HEK293 (cell line): ENCODE results near the gene SUMO1.

Source experiments
- CTCF ChIA-PET: fragments of 350-600 bp; formaldehyde crosslinking; extraction: SDS; loops from one replicate; lab custom pipeline; 2021; ENCODE audit warnings: antibody characterized with exemption; lab: Yijun Ruan, JAX
- POLR2A ChIA-PET: fragments of 300-600 bp; formaldehyde crosslinking; extraction: SDS; loops from one replicate; lab custom pipeline; 2020; ENCODE audit warnings: antibody characterized with exemption, inconsistent platforms; lab: Yijun Ruan, JAX
- H3K27ac ChIP-seq: fragments of 200-500 bp; sonication (Bioruptor generic); 2 replicates; pipeline ENCODE4 v1.5.1; 2014; ENCODE audit warnings: low read depth, low read length, control low read depth, inconsistent platforms; ENCODE audit errors: extremely low read depth
- H3K36me3 ChIP-seq, 2 experiments: fragments of 200-500 bp in 1 of 2; sonication (Bioruptor generic) in 1 of 2; 1 replicate in 1 of 2; 2 replicates in 1 of 2; pipeline ENCODE4 v1.5.1; 2014 to 2017; ENCODE audit warnings: inconsistent platforms in 2 of 2, low read length in 2 of 2; ENCODE audit not compliant: control insufficient read depth in 2 of 2, insufficient read depth in 1 of 2
- H3K4me1 ChIP-seq: fragments of 200-500 bp; sonication (Bioruptor generic); 2 replicates; pipeline ENCODE4 v1.5.1; 2014; ENCODE audit warnings: mild to moderate bottlenecking, low read length, inconsistent platforms; ENCODE audit not compliant: control insufficient read depth, insufficient read depth
- H3K4me3 ChIP-seq: 2 replicates; pipeline ENCODE4 v1.5.1; 2011; ENCODE audit warnings: low read depth, mild to moderate bottlenecking, control low read depth, low read length, moderate library complexity
- H3K9me3 ChIP-seq: fragments of 200-500 bp; sonication (Bioruptor generic); 2 replicates; pipeline ENCODE4 v1.5.1; 2014; ENCODE audit warnings: low read depth, low read length, inconsistent platforms; ENCODE audit not compliant: control insufficient read depth, insufficient read depth
- HOXA7 ChIP-seq: sonication (generic); formaldehyde crosslinking; IDR thresholded peaks from 2 replicates; pipeline ENCODE4 v1.8.1; 2022; ENCODE audit warnings: missing genetic modification reagents, borderline replicate concordance
- SP3 ChIP-seq: fragments of 450-650 bp; formaldehyde crosslinking; IDR thresholded peaks from 2 replicates; pipeline ENCODE4 v1.5.1; 2016; ENCODE audit warnings: missing biosample characterization, missing genetic modification characterization
- ZNF114 ChIP-seq: fragments of 450-650 bp; formaldehyde crosslinking; IDR thresholded peaks from 2 replicates; pipeline ENCODE4 v1.5.0; 2017; ENCODE audit warnings: missing biosample characterization, missing genetic modification characterization
- ZNF138 ChIP-seq: fragments of 450-650 bp; formaldehyde crosslinking; IDR thresholded peaks from 2 replicates; pipeline ENCODE4 v1.5.1; 2016; ENCODE audit warnings: missing biosample characterization, missing genetic modification characterization, borderline replicate concordance
- ZNF140 ChIP-seq: fragments of 450-650 bp; formaldehyde crosslinking; IDR thresholded peaks from 2 replicates; pipeline ENCODE4 v1.5.1; 2016; ENCODE audit warnings: missing biosample characterization, missing genetic modification characterization
- ZNF175 ChIP-seq: fragments of 450-650 bp; formaldehyde crosslinking; IDR thresholded peaks from 2 replicates; pipeline ENCODE4 v1.5.1; 2016; ENCODE audit warnings: missing biosample characterization, missing genetic modification characterization
- ZNF341 ChIP-seq: fragments of 450-650 bp; formaldehyde crosslinking; IDR thresholded peaks from 2 replicates; pipeline ENCODE4; 2016; ENCODE audit warnings: low read depth, missing biosample characterization, missing genetic modification characterization
- ZNF501 ChIP-seq: fragments of 450-650 bp; formaldehyde crosslinking; IDR thresholded peaks from 2 replicates; pipeline ENCODE4 v1.5.1; 2016; ENCODE audit warnings: missing biosample characterization, missing genetic modification characterization
- ZNF548 ChIP-seq: fragments of 450-650 bp; formaldehyde crosslinking; IDR thresholded peaks from 2 replicates; pipeline ENCODE4 v1.5.1; 2016; ENCODE audit warnings: missing biosample characterization, missing genetic modification characterization
- ZNF571 ChIP-seq: fragments of 450-650 bp; formaldehyde crosslinking; IDR thresholded peaks from 2 replicates; pipeline ENCODE4 v1.5.0; 2017; ENCODE audit warnings: missing biosample characterization, missing genetic modification characterization
- ZNF629 ChIP-seq: fragments of 450-650 bp; formaldehyde crosslinking; IDR thresholded peaks from 2 replicates; pipeline ENCODE4 v1.5.1; 2017; ENCODE audit warnings: missing biosample characterization, missing genetic modification characterization
- TF ChIP-seq, protein P1 (sequence below): fragments of 450-650 bp; formaldehyde crosslinking; IDR thresholded peaks from 2 replicates; pipeline ENCODE4 v1.5.1; 2016; ENCODE audit warnings: missing biosample characterization, missing genetic modification characterization
- TF ChIP-seq, protein P2 (sequence below): fragments of 450-650 bp; formaldehyde crosslinking; IDR thresholded peaks from 2 replicates; pipeline ENCODE4 v1.5.1; 2016; ENCODE audit warnings: missing biosample characterization, missing genetic modification characterization
- TF ChIP-seq, protein P3 (sequence below): fragments of 450-650 bp; IDR thresholded peaks from 2 replicates; pipeline ENCODE4 v1.5.1; 2018; ENCODE audit warnings: missing biosample characterization, missing genetic modification characterization

The SUMO1 gene

DNA sequence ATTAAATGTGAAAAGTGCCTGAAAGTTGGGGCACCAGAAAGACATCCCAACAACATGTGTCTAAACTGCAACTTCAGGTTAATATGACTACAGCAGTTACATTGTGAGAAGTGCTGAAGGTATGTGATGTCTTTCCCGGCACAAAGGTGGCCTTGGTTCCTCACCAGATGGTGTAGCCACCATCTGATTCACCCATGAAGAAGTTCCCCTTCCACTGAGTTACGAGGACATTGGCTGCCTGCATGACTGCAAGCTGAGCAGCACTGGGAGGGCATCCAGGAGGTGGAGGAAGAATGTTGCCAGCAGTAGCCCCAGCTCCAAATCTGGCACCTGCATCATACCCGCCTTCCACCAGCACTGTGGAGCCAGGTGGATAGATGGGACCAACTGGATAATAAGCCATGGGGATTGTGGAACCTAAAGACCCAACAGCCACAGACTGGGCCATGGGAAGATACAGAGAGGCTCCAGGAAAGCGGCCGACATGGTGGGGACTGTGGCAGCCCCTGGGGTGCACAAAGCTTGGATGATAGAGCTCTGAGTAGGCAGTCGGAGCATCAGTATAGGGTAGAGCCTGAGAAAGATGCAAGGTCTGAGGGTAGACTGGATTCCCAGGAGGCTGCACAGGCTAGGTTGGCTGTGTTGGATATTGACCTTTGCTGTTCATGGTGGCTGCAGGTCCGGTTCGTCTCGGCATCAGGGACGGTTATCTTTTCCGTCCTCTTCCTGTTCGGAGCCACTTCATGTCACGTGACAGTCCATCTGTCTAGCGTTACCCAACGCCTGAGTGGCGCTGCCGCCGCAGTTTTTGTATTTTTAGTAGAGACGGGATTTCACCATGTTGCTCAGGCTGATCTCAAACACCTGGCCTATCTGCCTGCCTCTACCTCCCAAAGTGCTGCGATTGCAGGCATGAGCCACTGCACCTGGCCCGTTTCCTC is 36.9 kb downstream of the SUMO1 start:
- POLR2A ChIA-PET, result no interaction called here
- H3K4me3 ChIP-seq, result no peak overlapping the region
- no peaks in the 10 kb centered on the region for H3K4me1 ChIP-seq
- CTCF ChIA-PET, result no interaction called here
- H3K9me3 ChIP-seq, result no peaks in the 10 kb centered on the region
- H3K36me3 ChIP-seq, result peaks cover 14 to 30% of the 10 kb centered on the region in 2 experiments; a peak in 2 of 3 replicates
- no peak for TF ChIP-seq ZNF629 (tag by site-specific recombination)
- TF ChIP-seq, all 188 proteins: peak for 0
- no peak overlapping the region for H3K27ac ChIP-seq

DNA sequence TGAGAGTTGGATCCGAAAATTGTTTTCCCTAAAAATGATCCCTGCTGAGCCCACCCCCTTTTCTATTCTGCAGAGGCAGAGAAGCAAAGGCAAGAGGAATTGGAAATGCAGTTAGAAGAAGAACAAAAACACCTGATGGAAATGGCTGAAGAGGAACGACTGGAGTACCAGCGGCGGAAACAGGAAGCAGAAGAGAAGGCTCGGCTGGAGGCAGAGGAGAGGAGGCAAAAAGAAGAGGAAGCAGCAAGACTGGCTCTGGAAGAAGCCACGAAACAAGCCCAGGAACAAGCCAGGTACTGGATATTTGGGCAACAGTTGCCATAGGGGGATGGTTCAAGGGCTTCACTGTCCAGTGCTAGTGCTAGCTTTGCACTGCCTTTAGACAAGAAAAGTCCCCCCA is 41.7 kb downstream of the SUMO1 start:
- TF ChIP-seq ZNF548 (tag by site-specific recombination), result no peak
- no peak for TF ChIP-seq ZNF175 (tag by site-specific recombination)
- TF ChIP-seq ZNF571 (tag by site-specific recombination), result no peak
- TF ChIP-seq, protein P1, sequence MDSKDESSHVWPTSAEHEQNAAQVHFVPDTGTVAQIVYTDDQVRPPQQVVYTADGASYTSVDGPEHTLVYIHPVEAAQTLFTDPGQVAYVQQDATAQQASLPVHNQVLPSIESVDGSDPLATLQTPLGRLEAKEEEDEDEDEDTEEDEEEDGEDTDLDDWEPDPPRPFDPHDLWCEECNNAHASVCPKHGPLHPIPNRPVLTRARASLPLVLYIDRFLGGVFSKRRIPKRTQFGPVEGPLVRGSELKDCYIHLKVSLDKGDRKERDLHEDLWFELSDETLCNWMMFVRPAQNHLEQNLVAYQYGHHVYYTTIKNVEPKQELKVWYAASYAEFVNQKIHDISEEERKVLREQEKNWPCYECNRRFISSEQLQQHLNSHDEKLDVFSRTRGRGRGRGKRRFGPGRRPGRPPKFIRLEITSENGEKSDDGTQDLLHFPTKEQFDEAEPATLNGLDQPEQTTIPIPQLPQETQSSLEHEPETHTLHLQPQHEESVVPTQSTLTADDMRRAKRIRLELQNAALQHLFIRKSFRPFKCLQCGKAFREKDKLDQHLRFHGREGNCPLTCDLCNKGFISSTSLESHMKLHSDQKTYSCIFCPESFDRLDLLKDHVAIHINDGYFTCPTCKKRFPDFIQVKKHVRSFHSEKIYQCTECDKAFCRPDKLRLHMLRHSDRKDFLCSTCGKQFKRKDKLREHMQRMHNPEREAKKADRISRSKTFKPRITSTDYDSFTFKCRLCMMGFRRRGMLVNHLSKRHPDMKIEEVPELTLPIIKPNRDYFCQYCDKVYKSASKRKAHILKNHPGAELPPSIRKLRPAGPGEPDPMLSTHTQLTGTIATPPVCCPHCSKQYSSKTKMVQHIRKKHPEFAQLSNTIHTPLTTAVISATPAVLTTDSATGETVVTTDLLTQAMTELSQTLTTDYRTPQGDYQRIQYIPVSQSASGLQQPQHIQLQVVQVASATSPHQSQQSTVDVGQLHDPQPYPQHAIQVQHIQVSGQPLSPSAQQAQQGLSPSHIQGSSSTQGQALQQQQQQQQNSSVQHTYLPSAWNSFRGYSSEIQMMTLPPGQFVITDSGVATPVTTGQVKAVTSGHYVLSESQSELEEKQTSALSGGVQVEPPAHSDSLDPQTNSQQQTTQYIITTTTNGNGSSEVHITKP (tag by site-specific recombination), result no peak
- TF ChIP-seq HOXA7 (CRISPR knock-in tag), result no peak
- TF ChIP-seq SP3 (tag by site-specific recombination), result no peak
- TF ChIP-seq, protein P2, sequence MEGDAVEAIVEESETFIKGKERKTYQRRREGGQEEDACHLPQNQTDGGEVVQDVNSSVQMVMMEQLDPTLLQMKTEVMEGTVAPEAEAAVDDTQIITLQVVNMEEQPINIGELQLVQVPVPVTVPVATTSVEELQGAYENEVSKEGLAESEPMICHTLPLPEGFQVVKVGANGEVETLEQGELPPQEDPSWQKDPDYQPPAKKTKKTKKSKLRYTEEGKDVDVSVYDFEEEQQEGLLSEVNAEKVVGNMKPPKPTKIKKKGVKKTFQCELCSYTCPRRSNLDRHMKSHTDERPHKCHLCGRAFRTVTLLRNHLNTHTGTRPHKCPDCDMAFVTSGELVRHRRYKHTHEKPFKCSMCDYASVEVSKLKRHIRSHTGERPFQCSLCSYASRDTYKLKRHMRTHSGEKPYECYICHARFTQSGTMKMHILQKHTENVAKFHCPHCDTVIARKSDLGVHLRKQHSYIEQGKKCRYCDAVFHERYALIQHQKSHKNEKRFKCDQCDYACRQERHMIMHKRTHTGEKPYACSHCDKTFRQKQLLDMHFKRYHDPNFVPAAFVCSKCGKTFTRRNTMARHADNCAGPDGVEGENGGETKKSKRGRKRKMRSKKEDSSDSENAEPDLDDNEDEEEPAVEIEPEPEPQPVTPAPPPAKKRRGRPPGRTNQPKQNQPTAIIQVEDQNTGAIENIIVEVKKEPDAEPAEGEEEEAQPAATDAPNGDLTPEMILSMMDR, result no peak
- no peak for TF ChIP-seq ZNF138 (tag by site-specific recombination)
- TF ChIP-seq ZNF114 (tag by site-specific recombination), result no peak
- TF ChIP-seq, protein P3, sequence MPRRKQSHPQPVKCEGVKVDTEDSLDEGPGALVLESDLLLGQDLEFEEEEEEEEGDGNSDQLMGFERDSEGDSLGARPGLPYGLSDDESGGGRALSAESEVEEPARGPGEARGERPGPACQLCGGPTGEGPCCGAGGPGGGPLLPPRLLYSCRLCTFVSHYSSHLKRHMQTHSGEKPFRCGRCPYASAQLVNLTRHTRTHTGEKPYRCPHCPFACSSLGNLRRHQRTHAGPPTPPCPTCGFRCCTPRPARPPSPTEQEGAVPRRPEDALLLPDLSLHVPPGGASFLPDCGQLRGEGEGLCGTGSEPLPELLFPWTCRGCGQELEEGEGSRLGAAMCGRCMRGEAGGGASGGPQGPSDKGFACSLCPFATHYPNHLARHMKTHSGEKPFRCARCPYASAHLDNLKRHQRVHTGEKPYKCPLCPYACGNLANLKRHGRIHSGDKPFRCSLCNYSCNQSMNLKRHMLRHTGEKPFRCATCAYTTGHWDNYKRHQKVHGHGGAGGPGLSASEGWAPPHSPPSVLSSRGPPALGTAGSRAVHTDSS (tag by site-specific recombination), result no peak
- no peak for TF ChIP-seq ZNF501 (tag by site-specific recombination)
- no peak for TF ChIP-seq ZNF140
- no peak for TF ChIP-seq ZNF341 (tag by site-specific recombination)
- Histone ChIP-seq H3K27ac (no peak overlapping the region), H3K36me3 (peaks cover 0 to 8% of the 10 kb centered on the region in 2 experiments; a peak in 1 of 3 replicates), H3K9me3 (no peaks in the 10 kb centered on the region), H3K4me3 (no peak overlapping the region), H3K4me1 (no peaks in the 10 kb centered on the region)
- ChIA-PET CTCF (no interaction called here), POLR2A (no interaction called here)
